Epithelial cell of esophagus (primary cell): ENCODE results near the gene ELFN1.

Experiments used
- DNase-seq: peaks from one replicate; pipeline ENCODE4 v3.0.0; 2010; ENCODE audit warnings: low read depth
- H3K4me3 ChIP-seq: 2 replicates; pipeline ENCODE4 v1.5.1; 2011; ENCODE audit warnings: mild to moderate bottlenecking, low read length, control low read depth
- CTCF ChIP-seq: IDR thresholded peaks from 2 replicates; pipeline ENCODE4 v1.5.1; 2011; ENCODE audit warnings: low read depth, mild to moderate bottlenecking, low read length, control low read depth, inconsistent platforms; ENCODE audit not compliant: insufficient read depth; ENCODE audit errors: missing control alignments

Gene ELFN1

GRCh38 chr7:1693991-1694524, 24.0 kb downstream of the ELFN1 start:
- TF ChIP-seq CTCF: no peak
- no peak for DNase-seq
- no peak overlapping the region for H3K4me3 ChIP-seq

GRCh38 chr7:1694611-1695511, 24.8 kb downstream of the ELFN1 start:
- H3K4me3 ChIP-seq: no peak overlapping the region
- DNase-seq: no peak
- no peak for TF ChIP-seq CTCF

GRCh38 chr7:1695800-1696454, 25.9 kb downstream of the ELFN1 start:
- H3K4me3 ChIP-seq: no peak overlapping the region
- no peak for DNase-seq
- no peak for TF ChIP-seq CTCF

GRCh38 chr7:1696671-1697498, 26.8 kb downstream of the ELFN1 start:
- DNase-seq: no peak
- H3K4me3 ChIP-seq: no peak overlapping the region
- no peak for TF ChIP-seq CTCF

DNA sequence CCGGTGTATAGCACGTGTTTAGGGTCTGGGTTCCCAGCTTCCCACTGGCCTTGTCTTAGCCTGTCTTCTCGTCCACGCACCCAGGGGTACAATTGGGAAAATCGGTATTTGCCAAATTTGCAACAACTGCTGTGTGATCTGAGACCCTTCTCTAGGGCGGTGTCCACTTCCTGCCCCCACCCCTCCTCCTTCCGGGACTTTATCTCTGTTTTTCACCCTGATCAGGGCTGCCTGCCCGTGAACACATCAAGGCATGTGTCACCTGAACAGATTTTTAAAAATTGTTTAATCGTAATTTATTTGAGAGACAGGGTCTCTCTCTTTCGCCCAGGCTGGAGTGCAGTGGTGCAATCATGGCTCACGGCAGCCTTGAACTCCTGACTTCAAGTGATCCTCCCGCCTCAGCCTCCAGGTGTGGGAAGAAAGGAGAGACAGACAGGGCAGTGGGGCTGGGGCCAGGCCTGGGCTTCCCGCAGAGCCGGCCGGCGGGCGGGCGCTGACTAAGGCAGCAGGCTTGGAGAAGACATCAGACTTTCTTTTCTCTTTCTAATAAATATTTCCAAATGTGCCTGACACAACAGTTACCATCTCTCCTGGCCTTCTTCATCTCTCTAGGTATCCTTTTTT, 27.5 kb downstream of the ELFN1 start:
- DNase-seq: no peak
- H3K4me3 ChIP-seq: no peak overlapping the region
- TF ChIP-seq CTCF: no peak

DNA sequence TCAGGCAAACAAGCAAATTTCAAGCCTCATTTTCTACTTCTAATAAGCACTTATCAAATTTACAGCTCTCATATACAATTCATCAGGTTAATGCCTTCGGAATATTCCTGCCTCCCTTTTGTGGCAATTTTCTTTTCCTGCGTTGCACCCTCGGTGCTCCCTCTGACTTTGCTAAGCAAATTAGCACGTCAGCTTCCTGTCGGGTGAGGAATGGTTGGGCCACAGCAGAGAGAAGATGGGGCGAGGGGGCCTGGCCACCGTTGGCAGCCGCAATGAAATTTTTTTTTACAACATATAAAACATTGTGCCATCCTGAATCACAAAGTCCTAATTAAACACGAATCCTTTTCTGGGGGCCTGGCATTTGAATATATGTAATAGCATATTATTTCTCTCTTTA, 28.1 kb downstream of the ELFN1 start:
- no peak overlapping the region for H3K4me3 ChIP-seq
- TF ChIP-seq CTCF: no peak
- no peak for DNase-seq
